ENCODE measurements around the gene KLF4. TPM values are rescaled to one million over a fixed set of nuclear protein-coding genes. Genes with fewer than 3 reads are reported as not detected.

Gene KLF4
- total RNA-seq, 1 experiment from 2014 or later: 4.9 TPM

GRCh38 chr9:107438211-107439031 lies 51.1 kb downstream of the KLF4 start:
- ChIA-PET CTCF (no interaction called here), POLR2A (no interaction called here)
- no peak overlapping the region for H3K4me3 Mint-ChIP-seq (ENCODE audit: unreplicated experiment)
- H3K27me3 Mint-ChIP-seq (ENCODE audit: insufficient read depth, unreplicated experiment): no peaks in the 10 kb centered on the region
- H3K36me3 Mint-ChIP-seq (ENCODE audit: insufficient read depth, unreplicated experiment): no peaks in the 10 kb centered on the region
- H3K4me1 Mint-ChIP-seq (ENCODE audit: low read depth, unreplicated experiment): peaks cover 7% of the 10 kb centered on the region
- H3K27me3 ChIP-seq (replicated peaks; ENCODE audit: control insufficient read depth, insufficient read depth, low read length): no peaks in the 10 kb centered on the region
- no peaks in the 10 kb centered on the region for H3K9me3 ChIP-seq
- no peak overlapping the region for H3K4me3 ChIP-seq (ENCODE audit: low read depth, low read length)
- DNase-seq: peak in 1 of 2 experiments; percentile 63
- no peaks in the 10 kb centered on the region for H3K9me3 Mint-ChIP-seq (ENCODE audit: unreplicated experiment)
- intact Hi-C loops (cut with micrococcal nuclease; ENCODE audit: unreplicated experiment): no loop called here
- peaks cover 6% of the 10 kb centered on the region; the same call in 1 of the 2 replicates for H3K4me1 ChIP-seq
- no peaks in the 10 kb centered on the region for H3K36me3 ChIP-seq (ENCODE audit: control insufficient read depth, insufficient read depth, low read length)
- BruUV-seq (replicated peaks): no TSS peak
- TF ChIP-seq CTCF (IDR thresholded peaks at IDR 0.05; ENCODE audit: insufficient read depth in 1 of 2, low read depth in 1 of 2, low read length in 1 of 2, severe bottlenecking in 1 of 2, unreplicated experiment in 1 of 2): no peak
- H3K27ac Mint-ChIP-seq (ENCODE audit: unreplicated experiment): no peak overlapping the region

- ChIA-PET POLR2A (no interaction called here), CTCF (no interaction called here)
- H3K4me1 ChIP-seq: peaks cover 6% of the 10 kb centered on the region; the same call in 1 of the 2 replicates
- H3K4me3 ChIP-seq (ENCODE audit: low read depth, low read length): no peak overlapping the region
- no peaks in the 10 kb centered on the region for H3K27me3 ChIP-seq (replicated peaks; ENCODE audit: control insufficient read depth, insufficient read depth, low read length)
- H3K9me3 Mint-ChIP-seq (ENCODE audit: unreplicated experiment): no peaks in the 10 kb centered on the region
- H3K4me3 Mint-ChIP-seq (ENCODE audit: unreplicated experiment): no peak overlapping the region
- no peak for TF ChIP-seq CTCF (IDR thresholded peaks at IDR 0.05; ENCODE audit: insufficient read depth in 1 of 2, low read depth in 1 of 2, low read length in 1 of 2, severe bottlenecking in 1 of 2, unreplicated experiment in 1 of 2)
- H3K9me3 ChIP-seq: no peaks in the 10 kb centered on the region
- H3K36me3 ChIP-seq (ENCODE audit: control insufficient read depth, insufficient read depth, low read length): no peaks in the 10 kb centered on the region
- no TSS peak for BruUV-seq (replicated peaks)
- intact Hi-C loops (cut with micrococcal nuclease; ENCODE audit: unreplicated experiment): no loop called here
- no peaks in the 10 kb centered on the region for H3K27me3 Mint-ChIP-seq (ENCODE audit: insufficient read depth, unreplicated experiment)
- no peak overlapping the region for H3K27ac Mint-ChIP-seq (ENCODE audit: unreplicated experiment)
- H3K4me1 Mint-ChIP-seq (ENCODE audit: low read depth, unreplicated experiment): peaks cover 13% of the 10 kb centered on the region
- no peak for DNase-seq
- H3K36me3 Mint-ChIP-seq (ENCODE audit: insufficient read depth, unreplicated experiment): no peaks in the 10 kb centered on the region
Observed at GRCh38 chr9:107437716-107438115, 51.9 kb downstream of the KLF4 start.

GRCh38 chr9:107435415-107435814 lies 54.2 kb downstream of the KLF4 start:
- H3K9me3 ChIP-seq: no peaks in the 10 kb centered on the region
- no peak overlapping the region for H3K4me3 ChIP-seq (ENCODE audit: low read depth, low read length)
- no peak for TF ChIP-seq CTCF (IDR thresholded peaks at IDR 0.05; ENCODE audit: insufficient read depth in 1 of 2, low read depth in 1 of 2, low read length in 1 of 2, severe bottlenecking in 1 of 2, unreplicated experiment in 1 of 2)
- no peaks in the 10 kb centered on the region for H3K36me3 ChIP-seq (ENCODE audit: control insufficient read depth, insufficient read depth, low read length)
- H3K4me1 ChIP-seq: peaks cover 5% of the 10 kb centered on the region; the same call in 1 of the 2 replicates
- Mint-ChIP-seq H3K36me3 (ENCODE audit: insufficient read depth, unreplicated experiment) (no peaks in the 10 kb centered on the region), H3K9me3 (ENCODE audit: unreplicated experiment) (no peaks in the 10 kb centered on the region), H3K4me1 (ENCODE audit: low read depth, unreplicated experiment) (peaks cover 14% of the 10 kb centered on the region), H3K27me3 (ENCODE audit: insufficient read depth, unreplicated experiment) (no peaks in the 10 kb centered on the region), H3K27ac (ENCODE audit: unreplicated experiment) (no peak overlapping the region), H3K4me3 (ENCODE audit: unreplicated experiment) (no peak overlapping the region)
- no peaks in the 10 kb centered on the region for H3K27me3 ChIP-seq (replicated peaks; ENCODE audit: control insufficient read depth, insufficient read depth, low read length)
- no peak for DNase-seq
- intact Hi-C loops (cut with micrococcal nuclease; ENCODE audit: unreplicated experiment): no loop called here
- BruUV-seq (replicated peaks): no TSS peak
- ChIA-PET CTCF (no interaction called here), POLR2A (no interaction called here)

Other genes starting within 250 kb of the KLF4 start
- gene RAD23B, start 206.5 kb downstream of the KLF4 start, total RNA-seq (2022): 188 TPM in 2 replicates

Measured in Caco-2 (cell line).